Dermis microvascular lymphatic vessel endothelial cell (primary cell): ENCODE data around the gene NCKAP5. TPM values are rescaled to one million over a fixed set of nuclear protein-coding genes. Genes with fewer than 3 reads are reported as not detected.

Source experiments
- DNase-seq, 2 donors: peaks; one replicate each; pipeline versions ENCODE4 v3.0.0 to v3.0.0-alpha.2; 2010; ENCODE audit warnings: low read depth in 2 of 2
- total RNA-seq: library from RNA; depleted of rRNA; stranded (reverse); fragments of >200 nt; gene quantifications from 2 replicates; pipeline ENCODE4 v1.2.1, GENCODE V29; 2014

The NCKAP5 gene
- total RNA-seq, 1 donor from 2014 or later, result under 0.01 TPM

- no peak for DNase-seq
Observed at GRCh38 chr2:133012847-133013734, 555.2 kb downstream of the NCKAP5 start.

DNA sequence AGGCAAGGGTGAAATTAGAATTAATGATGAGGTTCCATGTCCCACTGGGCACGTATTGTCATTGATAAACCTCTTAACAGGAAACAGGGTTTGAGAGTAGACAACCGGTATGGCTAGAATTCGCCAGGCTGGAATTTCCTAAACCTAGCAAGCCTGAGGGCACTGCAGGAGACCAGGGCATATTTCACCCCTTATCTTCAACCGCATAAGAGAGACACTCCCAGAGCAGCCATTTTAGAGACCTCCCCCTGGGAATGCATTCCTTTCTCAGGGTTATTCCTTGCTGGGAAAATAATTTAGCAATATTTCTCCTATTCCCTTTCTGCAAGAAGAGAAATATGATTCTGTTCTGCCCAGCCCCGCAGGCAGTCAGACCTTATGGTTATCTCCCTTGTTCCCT lies 563.6 kb downstream of the NCKAP5 start:
- DNase-seq, result no peak

GRCh38 chr2:132999421-132999820 lies 568.8 kb downstream of the NCKAP5 start:
- DNase-seq, result no peak

DNA sequence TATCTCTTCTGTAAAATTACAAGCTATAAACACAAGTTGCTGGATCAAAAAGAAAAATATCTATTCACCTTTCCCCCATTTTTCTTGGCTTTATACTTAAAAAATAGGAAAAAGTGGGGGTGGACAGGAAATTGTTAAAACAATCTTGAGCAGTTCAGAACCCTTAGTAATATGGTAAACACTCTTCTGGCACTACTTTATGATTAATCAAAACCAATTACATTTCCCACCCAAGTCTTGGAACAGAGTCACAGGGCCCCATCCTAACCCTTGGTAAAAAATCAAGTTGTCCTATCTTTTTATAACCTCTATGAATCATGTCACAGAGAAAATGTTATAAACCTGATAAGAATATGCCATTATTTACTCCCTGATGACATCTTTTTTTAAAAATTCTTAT lies 570.0 kb downstream of the NCKAP5 start:
- no peak for DNase-seq

GRCh38 chr2:132991471-132992045 lies 576.7 kb downstream of the NCKAP5 start:
- DNase-seq, result no peak

- no peak for DNase-seq
Observed at GRCh38 chr2:132984731-132985130, 583.5 kb downstream of the NCKAP5 start.

DNA sequence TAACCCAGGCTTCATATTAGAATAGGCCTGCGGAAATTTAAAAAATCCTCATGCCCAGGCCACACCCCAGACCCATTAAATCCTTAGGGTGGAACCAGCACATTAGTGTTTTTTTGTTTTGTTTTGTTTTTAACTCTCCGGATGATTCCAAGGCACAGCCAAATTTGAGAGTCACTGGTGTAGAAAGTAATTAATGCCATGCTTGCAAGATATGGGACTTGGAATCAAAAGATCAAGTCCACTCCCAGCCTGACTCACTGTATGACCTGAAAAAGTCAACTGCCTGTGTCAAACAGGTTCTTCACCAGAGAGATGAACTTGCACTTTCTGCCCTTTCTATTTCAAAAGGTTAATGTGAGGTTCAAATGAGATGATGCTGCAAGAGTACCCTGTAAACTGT lies 588.0 kb downstream of the NCKAP5 start:
- DNase-seq, result no peak

GRCh38 chr2:132979339-132980093 lies 588.7 kb downstream of the NCKAP5 start:
- no peak for DNase-seq

DNA sequence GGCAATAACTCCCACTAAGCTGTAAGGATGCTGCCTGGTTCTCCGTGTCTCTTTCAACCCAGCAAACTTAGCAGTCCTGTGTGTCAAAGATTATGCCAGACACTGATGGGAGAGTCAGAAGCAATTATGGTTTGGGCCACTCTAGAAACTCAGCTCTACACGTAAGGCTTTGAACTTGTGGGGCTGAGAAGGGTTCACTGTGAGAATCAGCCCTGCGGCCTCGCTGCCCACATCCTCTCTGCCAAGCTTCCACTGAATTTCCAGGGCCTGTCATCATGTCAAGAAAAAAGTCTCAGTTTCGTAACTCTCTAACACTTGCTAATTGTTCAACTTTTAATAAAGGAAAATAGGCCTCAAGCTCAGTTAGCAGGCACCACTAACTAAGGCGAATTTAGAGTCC lies 589.4 kb downstream of the NCKAP5 start:
- no peak for DNase-seq

GRCh38 chr2:132977812-132978529 lies 590.3 kb downstream of the NCKAP5 start:
- DNase-seq, result no peak

GRCh38 chr2:132975193-132976105 lies 592.8 kb downstream of the NCKAP5 start:
- DNase-seq, result no peak

GRCh38 chr2:132974467-132975095 lies 593.7 kb downstream of the NCKAP5 start:
- no peak for DNase-seq

GRCh38 chr2:132971310-132972061 lies 596.8 kb downstream of the NCKAP5 start:
- DNase-seq, result no peak

DNA sequence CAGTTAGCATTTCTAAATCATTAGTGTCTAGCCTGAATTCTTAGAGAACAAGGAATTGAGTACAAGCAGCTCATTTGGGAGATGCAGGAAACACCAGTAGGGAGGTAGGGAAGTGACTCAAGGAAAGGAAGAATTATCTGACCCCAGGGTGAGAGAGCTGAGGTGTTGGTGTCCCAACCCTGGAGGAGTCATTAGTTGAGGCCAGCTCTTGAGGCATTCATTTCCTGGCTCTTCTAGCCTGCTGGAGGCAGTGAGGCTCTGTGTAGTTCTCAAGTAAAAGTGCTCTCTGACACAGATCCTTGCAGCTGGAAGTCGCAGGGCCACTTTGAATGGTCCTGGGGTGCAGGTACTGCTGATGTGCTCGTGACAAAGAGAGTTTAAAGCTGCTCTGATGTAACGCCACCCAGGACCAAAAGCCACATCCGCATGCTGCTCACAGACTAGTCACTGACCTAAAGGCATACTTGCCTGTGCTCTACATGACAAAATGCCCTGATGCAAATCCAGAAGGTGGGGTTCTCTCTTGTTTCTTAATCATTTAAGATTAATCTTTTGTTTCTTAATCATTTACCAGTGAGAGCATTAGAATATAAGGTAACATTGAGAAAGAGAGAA lies 598.8 kb downstream of the NCKAP5 start:
- DNase-seq, result no peak

- no peak for DNase-seq
Observed at GRCh38 chr2:132965460-132965859, 602.8 kb downstream of the NCKAP5 start.

- no peak for DNase-seq
Observed at GRCh38 chr2:132963161-132963560, 605.1 kb downstream of the NCKAP5 start.

DNA sequence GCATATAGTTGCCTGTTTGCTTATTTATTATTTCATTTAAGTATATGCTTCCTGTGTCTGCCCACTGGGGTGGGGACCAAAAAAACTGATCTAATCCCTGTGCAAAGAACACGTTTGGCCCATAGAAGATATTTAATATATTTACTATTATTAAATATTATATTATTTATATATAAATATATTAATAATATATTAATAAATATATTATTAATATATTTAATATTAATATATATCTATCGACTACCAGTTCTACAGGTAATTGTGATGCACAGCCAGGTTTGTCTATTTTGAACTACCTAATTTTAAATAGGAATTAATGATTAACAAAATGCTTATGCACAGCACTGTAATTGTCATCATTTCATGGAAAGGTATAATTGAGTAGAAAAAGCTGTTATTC lies 609.4 kb downstream of the NCKAP5 start:
- DNase-seq, result no peak

DNA sequence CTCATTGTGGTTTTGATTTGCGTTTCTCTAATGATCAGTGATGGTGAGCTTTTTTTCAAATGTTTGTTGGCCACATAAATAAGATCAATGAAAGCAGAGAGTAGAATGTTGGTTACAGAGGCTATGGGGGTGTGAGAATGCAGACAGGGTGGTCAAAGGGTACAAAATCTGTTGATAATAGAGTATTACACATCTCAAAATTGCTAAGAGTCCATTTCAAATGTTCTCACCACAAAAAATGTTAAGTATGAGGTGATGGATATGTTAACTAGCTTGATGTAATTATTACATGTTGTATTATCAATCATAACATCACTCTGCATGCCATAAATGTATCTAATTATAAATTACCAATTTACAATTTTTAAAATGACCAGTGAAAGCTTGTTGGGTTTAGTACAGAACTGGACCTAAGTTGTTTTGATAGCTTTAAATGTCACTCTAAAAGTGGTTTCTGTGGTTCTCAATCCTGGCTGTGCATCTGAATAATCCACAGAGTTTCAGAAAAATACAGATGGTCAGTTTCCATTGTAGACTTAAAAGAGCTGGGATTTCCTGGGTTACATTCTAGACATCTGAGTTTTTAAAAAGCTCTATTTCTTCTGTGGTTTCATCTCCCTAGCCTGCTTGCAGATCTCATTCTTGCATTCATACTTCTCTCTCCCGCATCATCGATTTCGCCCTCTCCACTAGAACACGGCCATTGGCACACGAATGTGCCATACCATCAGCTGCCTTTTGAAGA lies 612.2 kb downstream of the NCKAP5 start:
- DNase-seq, result no peak
